ENCODE results near the gene TBC1D5.
"Not testable (repeated sequence)": the region's sequence is repeated elsewhere in the genome, so short reads cannot be mapped to it uniquely, and the experiment has no call there.

The TBC1D5 gene

GRCh38 chr3:17398959-17399551 lies 343.4 kb downstream of the TBC1D5 start:
- no peak overlapping the region for H3K4me3 Mint-ChIP-seq
- DNase-seq, result no peak
- peaks cover 2% of the 10 kb centered on the region for H3K9me3 Mint-ChIP-seq
- peaks cover 12% of the 10 kb centered on the region for H3K36me3 Mint-ChIP-seq (ENCODE audit: low read depth)
- TF ChIP-seq CTCF (IDR thresholded peaks at IDR 0.05), result no peak
- H3K4me1 Mint-ChIP-seq, result no peaks in the 10 kb centered on the region
- no peak overlapping the region for H3K27ac Mint-ChIP-seq
- H3K27me3 Mint-ChIP-seq (ENCODE audit: low read depth, poor library complexity), result no peaks in the 10 kb centered on the region

DNA sequence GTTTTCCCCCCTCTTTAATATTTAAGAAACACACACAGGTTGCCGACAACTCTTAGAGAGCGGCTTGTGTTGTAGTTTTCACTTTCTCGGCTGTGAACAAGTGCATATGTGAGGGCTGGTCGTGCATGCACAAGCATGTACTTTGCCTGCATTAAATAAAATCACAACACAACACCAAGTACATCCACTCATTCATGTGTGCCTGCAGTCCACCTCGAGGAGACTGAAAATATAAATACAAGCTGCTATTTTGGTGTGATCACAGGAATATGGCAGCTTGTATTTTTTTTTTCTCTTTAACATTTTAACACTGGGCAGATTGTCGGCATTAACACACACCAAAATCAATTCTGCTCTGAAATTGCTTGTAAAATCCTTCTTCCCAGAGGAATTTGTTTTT lies 346.4 kb downstream of the TBC1D5 start:
- no peaks in the 10 kb centered on the region for H3K4me1 Mint-ChIP-seq
- H3K4me3 Mint-ChIP-seq, result no peak overlapping the region
- TF ChIP-seq CTCF (IDR thresholded peaks at IDR 0.05), result no peak

GRCh38 chr3:17394541-17395155 lies 347.8 kb downstream of the TBC1D5 start:
- Mint-ChIP-seq H3K27ac (peak overlapping the region; percentile 51), H3K27me3 (ENCODE audit: low read depth, poor library complexity) (peaks cover 4% of the 10 kb centered on the region), H3K4me1 (no peaks in the 10 kb centered on the region), H3K4me3 (no peak overlapping the region), H3K9me3 (peaks cover 20% of the 10 kb centered on the region), H3K36me3 (ENCODE audit: low read depth) (peaks cover 48% of the 10 kb centered on the region)
- no peak for DNase-seq
- TF ChIP-seq CTCF (IDR thresholded peaks at IDR 0.05), result no peak

More for the DNA sequence above, 346.4 kb downstream of the TBC1D5 start:
- Mint-ChIP-seq H3K36me3 (ENCODE audit: low read depth) (peaks cover 40% of the 10 kb centered on the region), H3K27ac (no peak overlapping the region), H3K27me3 (ENCODE audit: low read depth, poor library complexity) (peaks cover 4% of the 10 kb centered on the region), H3K9me3 (peaks cover 20% of the 10 kb centered on the region)
- no peak for DNase-seq

GRCh38 chr3:17392516-17392915 lies 349.9 kb downstream of the TBC1D5 start:
- H3K27me3 Mint-ChIP-seq (ENCODE audit: low read depth, poor library complexity); H3K4me1 Mint-ChIP-seq; DNase-seq; H3K4me3 Mint-ChIP-seq; H3K27ac Mint-ChIP-seq: not testable (repeated sequence)
- Mint-ChIP-seq H3K36me3 (ENCODE audit: low read depth) (peaks cover 54% of the 10 kb centered on the region), H3K9me3 (peaks cover 20% of the 10 kb centered on the region)

GRCh38 chr3:17390785-17391184 lies 351.6 kb downstream of the TBC1D5 start:
- Mint-ChIP-seq H3K27me3 (ENCODE audit: low read depth, poor library complexity) (peaks cover 4% of the 10 kb centered on the region), H3K9me3 (peaks cover 20% of the 10 kb centered on the region), H3K27ac (no peak overlapping the region), H3K4me1 (no peaks in the 10 kb centered on the region), H3K36me3 (ENCODE audit: low read depth) (peaks cover 54% of the 10 kb centered on the region), H3K4me3 (no peak overlapping the region)
- DNase-seq, result no peak
- TF ChIP-seq CTCF (IDR thresholded peaks at IDR 0.05), result no peak

DNA sequence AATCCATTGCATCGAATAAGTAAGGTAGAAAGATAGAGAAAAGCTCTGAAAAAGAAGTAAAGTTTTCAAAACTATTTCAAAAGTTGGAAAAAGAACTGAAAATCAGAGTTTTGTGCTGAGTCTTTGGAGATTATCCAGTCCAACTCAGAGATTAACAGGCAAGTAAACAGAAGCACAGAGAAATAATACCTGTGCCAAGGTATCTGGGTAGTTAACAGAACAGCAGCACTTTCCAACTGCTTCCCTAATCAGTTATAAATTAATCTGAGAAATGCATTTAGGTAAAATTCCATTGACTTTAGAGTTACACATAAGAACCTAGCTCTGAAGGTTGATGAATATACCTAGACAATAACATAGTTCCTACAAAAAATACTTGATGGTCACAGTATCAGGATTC lies 355.3 kb downstream of the TBC1D5 start:
- no peak for TF ChIP-seq CTCF (IDR thresholded peaks at IDR 0.05)
- H3K4me3 Mint-ChIP-seq, result no peak overlapping the region
- H3K36me3 Mint-ChIP-seq (ENCODE audit: low read depth), result peaks cover 24% of the 10 kb centered on the region
- H3K4me1 Mint-ChIP-seq, result no peaks in the 10 kb centered on the region
- H3K27ac Mint-ChIP-seq, result no peak overlapping the region
- no peak for DNase-seq
- no peaks in the 10 kb centered on the region for H3K27me3 Mint-ChIP-seq (ENCODE audit: low read depth, poor library complexity)
- peaks cover 3% of the 10 kb centered on the region for H3K9me3 Mint-ChIP-seq

Data from nephron progenitor cell (in vitro differentiated cells).